Activated CD8-positive, alpha-beta memory T cell treated with anti-CD3 and anti-CD28 coated beads, Interleukin-2, amount 50 U/mL, for 1 hour (primary cell): ENCODE data around the gene SLC13A3.

Source experiments
- DNase-seq: peaks from one replicate; pipeline ENCODE4 v3.0.0-alpha.2; 2020; ENCODE audit errors: extremely low read depth

SLC13A3 gene

GRCh38 chr20:46539113-46539512 lies 112.1 kb downstream of the SLC13A3 start:
- no peak for DNase-seq

GRCh38 chr20:46530640-46531039 lies 120.6 kb downstream of the SLC13A3 start:
- DNase-seq: no peak

- DNase-seq: no peak
These were observed 127.4 kb downstream of the SLC13A3 start for GRCh38 chr20:46523696-46524328.

- no peak for DNase-seq
These were observed 128.2 kb downstream of the SLC13A3 start for GRCh38 chr20:46523108-46523507.

- DNase-seq: no peak
These were observed 130.2 kb downstream of the SLC13A3 start for GRCh38 chr20:46520976-46521579.

GRCh38 chr20:46520540-46520939 lies 130.7 kb downstream of the SLC13A3 start:
- no peak for DNase-seq

GRCh38 chr20:46519471-46520068 lies 131.7 kb downstream of the SLC13A3 start:
- no peak for DNase-seq

GRCh38 chr20:46512943-46513844 lies 138.1 kb downstream of the SLC13A3 start, which contains the start of gene ZNF334:
TSS of gene ZNF334 (minus strand) at chr20:46513559. CDS start at chr20:46512102, 1,457 bp downstream.
- DNase-seq: no peak

GRCh38 chr20:46509523-46509922 lies 141.7 kb downstream of the SLC13A3 start:
- no peak for DNase-seq
